GM19023 (cell line): ENCODE data around the gene RUNX1.

Source experiments
- ATAC-seq: cut with Tn5 transposase; IDR thresholded peaks from one replicate; pipeline ENCODE4 v1.9.1; 2021; ENCODE audit warnings: mild to moderate bottlenecking, moderate library complexity; ENCODE audit not compliant: unreplicated experiment

RUNX1 gene

GRCh38 chr21:34886240-34887104 is 162.6 kb downstream of the RUNX1 start:
- no peak for ATAC-seq

GRCh38 chr21:34885626-34886239 is 163.4 kb downstream of the RUNX1 start:
- ATAC-seq, result no peak

GRCh38 chr21:34885125-34885524 is 164.0 kb downstream of the RUNX1 start:
- no peak for ATAC-seq

- no peak for ATAC-seq
Observed at GRCh38 chr21:34884346-34884929, 164.7 kb downstream of the RUNX1 start.

GRCh38 chr21:34883491-34884271 is 165.4 kb downstream of the RUNX1 start:
- no peak for ATAC-seq

GRCh38 chr21:34882719-34883131 is 166.4 kb downstream of the RUNX1 start:
- ATAC-seq, result no peak

GRCh38 chr21:34881839-34882371 is 167.2 kb downstream of the RUNX1 start:
- no peak for ATAC-seq

- no peak for ATAC-seq
Observed at GRCh38 chr21:34881421-34881820, 167.7 kb downstream of the RUNX1 start.

- no peak for ATAC-seq
Observed at GRCh38 chr21:34880401-34880800, 168.7 kb downstream of the RUNX1 start.

GRCh38 chr21:34878940-34879339 is 170.2 kb downstream of the RUNX1 start:
- no peak for ATAC-seq

- ATAC-seq, result no peak
Observed at GRCh38 chr21:34878501-34878900, 170.6 kb downstream of the RUNX1 start.

GRCh38 chr21:34877485-34878128 is 171.5 kb downstream of the RUNX1 start:
- no peak for ATAC-seq

- no peak for ATAC-seq
Observed at GRCh38 chr21:34875830-34876229, 173.3 kb downstream of the RUNX1 start.

GRCh38 chr21:34874684-34875513 is 174.2 kb downstream of the RUNX1 start:
- no peak for ATAC-seq

GRCh38 chr21:34871026-34871908 is 177.8 kb downstream of the RUNX1 start:
- no peak for ATAC-seq

GRCh38 chr21:34870246-34870645 is 178.9 kb downstream of the RUNX1 start:
- no peak for ATAC-seq

- ATAC-seq, result no peak
Observed at GRCh38 chr21:34869545-34869944, 179.6 kb downstream of the RUNX1 start.

GRCh38 chr21:34867785-34868184 is 181.3 kb downstream of the RUNX1 start:
- no peak for ATAC-seq
